Lung (tissue), 12 donors: ENCODE measurements around the gene PLAU. TPM values are rescaled to one million over a fixed set of nuclear protein-coding genes. Genes with fewer than 3 reads are reported as not detected.
"Not testable (repeated sequence)": the region's sequence is repeated elsewhere in the genome, so short reads cannot be mapped to it uniquely, and the experiment has no call there.

ENCODE experiments used
- ATAC-seq: fragments of 200-7000 bp; cut with Tn5 transposase; one replicate; pipeline ENCODE4 v1.9.1; 2020; ENCODE audit warnings: moderate number of reproducible peaks; ENCODE audit not compliant: insufficient read depth, low FRiP score
- DNase-seq, 3 donors: peaks; one replicate each; pipeline ENCODE4 v3.0.0-alpha.2; 2013 to 2017
- H3K27ac ChIP-seq, 2 donors: one replicate each; pipeline ENCODE4 v1.5.1; 2013; ENCODE audit warnings: mild to moderate bottlenecking in 2 of 2, moderate library complexity in 2 of 2, control low read depth in 1 of 2, inconsistent platforms in 1 of 2, low read depth in 1 of 2, low read length in 1 of 2
- H3K27me3 ChIP-seq, 3 donors: one replicate each; pipeline ENCODE4 v1.5.1; 2013; ENCODE audit warnings: low read length in 2 of 3; ENCODE audit not compliant: control insufficient read depth in 3 of 3, insufficient read depth in 3 of 3
- H3K36me3 ChIP-seq, 4 donors: one replicate each; pipeline ENCODE4 v1.5.1; 2013; ENCODE audit warnings: low read length in 4 of 4, mild to moderate bottlenecking in 1 of 4, moderate library complexity in 1 of 4; ENCODE audit not compliant: control insufficient read depth in 4 of 4, insufficient read depth in 4 of 4
- H3K4me1 ChIP-seq, 5 donors: one replicate each; pipeline ENCODE4 v1.5.1; 2013; ENCODE audit warnings: low read length in 5 of 5, mild to moderate bottlenecking in 2 of 5, moderate library complexity in 1 of 5; ENCODE audit not compliant: control insufficient read depth in 5 of 5, insufficient read depth in 5 of 5
- H3K4me3 ChIP-seq: one replicate; pipeline ENCODE4 v1.5.1; 2013; ENCODE audit warnings: mild to moderate bottlenecking, control low read depth, moderate library complexity
- H3K9ac ChIP-seq, 2 donors: one replicate each; pipeline ENCODE4 v1.5.1; 2013; ENCODE audit warnings: low read length in 2 of 2, control low read depth in 1 of 2; ENCODE audit not compliant: insufficient read depth in 1 of 2
- H3K9me3 ChIP-seq, 4 donors: one replicate each; pipeline ENCODE4 v1.5.1; 2013; ENCODE audit warnings: low read length in 3 of 4, mild to moderate bottlenecking in 1 of 4, moderate library complexity in 1 of 4; ENCODE audit not compliant: control insufficient read depth in 4 of 4, insufficient read depth in 3 of 4
- CTCF ChIP-seq: IDR thresholded peaks from 2 replicates; pipeline ENCODE4 v1.5.1; 2012; ENCODE audit warnings: mild to moderate bottlenecking; ENCODE audit errors: control extremely low read depth, extremely low read depth
- WGBS, 2 donors: extraction: QIAGEN DNeasy Blood & Tissue Kit; methylation state at CpG; one replicate each; pipeline ENCODE4 v1.1.7; 2013; 5-methylcytosine and 5-hydroxymethylcytosine counted together
- polyA plus RNA-seq, 2 donors: library from polyadenylated mRNA; stranded (reverse); fragments of 200-250 nt; gene quantifications; one replicate each; pipeline ENCODE4 v1.2.1, GENCODE V29; 2013
- total RNA-seq, 2 donors: library from RNA; depleted of rRNA in 1 of 2; stranded (reverse); fragments of >200 nt in 1 of 2; gene quantifications; one replicate each; pipeline ENCODE4 v1.2.1, GENCODE V29; 2014 to 2021
- donor health status: control.
- donor health status: control.
- donor health status: Bipolar disorder and iron deficiency.
- donor health status: healthy.
- donor health status: DM: yes; HTN: yes; CAD: no.

The PLAU gene
- total and polyA plus RNA-seq, 4 donors, result 11.6 to 36.7 (median 18.3) TPM

GRCh38 chr10:73924935-73925334 is 14.0 kb downstream of the PLAU start:
- H3K9me3 ChIP-seq, result no peaks in the 10 kb centered on the region
- 33 to 100% methylated on average over 1 of the region's 1 CpG for WGBS, 2 donors
- DNase-seq, result no peak
- no peaks in the 10 kb centered on the region for H3K36me3 ChIP-seq
- no peak for ATAC-seq
- peaks cover 0 to 9% (median 0%) of the 10 kb centered on the region in 5 donors for H3K4me1 ChIP-seq
- no peaks in the 10 kb centered on the region for H3K27me3 ChIP-seq
- H3K9ac ChIP-seq, result no peak overlapping the region
- H3K27ac ChIP-seq, result no peak overlapping the region
- H3K4me3 ChIP-seq, result no peak overlapping the region
- no peak for TF ChIP-seq CTCF

- Histone ChIP-seq H3K36me3 (no peaks in the 10 kb centered on the region), H3K4me3 (no peak overlapping the region), H3K9ac (no peak overlapping the region), H3K4me1 (peaks cover 0 to 5% (median 0%) of the 10 kb centered on the region in 5 donors), H3K9me3 (no peaks in the 10 kb centered on the region), H3K27ac (no peak overlapping the region), H3K27me3 (no peaks in the 10 kb centered on the region)
- TF ChIP-seq CTCF, result no peak
- no peak for DNase-seq
- WGBS, 2 donors, result 66 to 75% methylated on average over 4 of the region's 4 CpGs
- no peak for ATAC-seq
These were observed 14.6 kb downstream of the PLAU start for GRCh38 chr10:73925539-73925938.

GRCh38 chr10:73926152-73926764 is 15.3 kb downstream of the PLAU start:
- H3K9ac ChIP-seq, result no peak overlapping the region
- H3K27ac ChIP-seq, result peak overlapping the region in 1 of 2 donors; percentile 56
- H3K9me3 ChIP-seq, result no peaks in the 10 kb centered on the region
- H3K36me3 ChIP-seq, result no peaks in the 10 kb centered on the region
- 47 to 59% methylated on average over 5 of the region's 5 CpGs for WGBS, 2 donors
- ATAC-seq (no peak), DNase-seq (no peak)
- no peaks in the 10 kb centered on the region for H3K27me3 ChIP-seq
- no peak overlapping the region for H3K4me3 ChIP-seq
- TF ChIP-seq CTCF, result no peak
- H3K4me1 ChIP-seq, result peaks cover 0 to 5% (median 0%) of the 10 kb centered on the region in 5 donors

- H3K4me1 ChIP-seq, DNase-seq, H3K9me3 ChIP-seq, H3K4me3 ChIP-seq, H3K36me3 ChIP-seq, ATAC-seq, H3K9ac ChIP-seq, H3K27me3 ChIP-seq, H3K27ac ChIP-seq: not testable (repeated sequence)
- WGBS, 2 donors, result 77 to 82% methylated on average over 12 to 13 of the region's 13 CpGs
These were observed 19.8 kb downstream of the PLAU start for GRCh38 chr10:73930630-73931327.
